ENCODE results near the gene DGKA.

DNA sequence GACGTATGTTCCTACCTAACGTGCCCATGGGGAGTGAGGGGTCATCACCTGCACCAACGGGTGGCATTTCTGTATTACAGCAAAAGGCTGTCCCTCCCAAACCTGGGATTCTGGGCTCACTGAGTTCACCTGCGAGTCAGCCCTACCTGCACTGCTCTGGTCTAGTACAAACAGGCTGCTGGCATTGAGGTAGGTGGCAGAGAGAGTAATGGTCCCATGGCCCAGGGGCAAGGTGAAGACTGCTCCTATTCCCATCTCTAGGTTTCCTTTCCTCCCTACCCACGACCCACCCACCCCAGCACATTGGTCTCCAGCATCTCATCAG, 66.5 kb downstream of the DGKA start:
- TF ChIP-seq, protein P1, sequence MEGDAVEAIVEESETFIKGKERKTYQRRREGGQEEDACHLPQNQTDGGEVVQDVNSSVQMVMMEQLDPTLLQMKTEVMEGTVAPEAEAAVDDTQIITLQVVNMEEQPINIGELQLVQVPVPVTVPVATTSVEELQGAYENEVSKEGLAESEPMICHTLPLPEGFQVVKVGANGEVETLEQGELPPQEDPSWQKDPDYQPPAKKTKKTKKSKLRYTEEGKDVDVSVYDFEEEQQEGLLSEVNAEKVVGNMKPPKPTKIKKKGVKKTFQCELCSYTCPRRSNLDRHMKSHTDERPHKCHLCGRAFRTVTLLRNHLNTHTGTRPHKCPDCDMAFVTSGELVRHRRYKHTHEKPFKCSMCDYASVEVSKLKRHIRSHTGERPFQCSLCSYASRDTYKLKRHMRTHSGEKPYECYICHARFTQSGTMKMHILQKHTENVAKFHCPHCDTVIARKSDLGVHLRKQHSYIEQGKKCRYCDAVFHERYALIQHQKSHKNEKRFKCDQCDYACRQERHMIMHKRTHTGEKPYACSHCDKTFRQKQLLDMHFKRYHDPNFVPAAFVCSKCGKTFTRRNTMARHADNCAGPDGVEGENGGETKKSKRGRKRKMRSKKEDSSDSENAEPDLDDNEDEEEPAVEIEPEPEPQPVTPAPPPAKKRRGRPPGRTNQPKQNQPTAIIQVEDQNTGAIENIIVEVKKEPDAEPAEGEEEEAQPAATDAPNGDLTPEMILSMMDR (IDR thresholded peaks at IDR 0.05): no peak
- TF ChIP-seq ZFX (IDR thresholded peaks at IDR 0.05; ENCODE audit: borderline replicate concordance): no peak
